HG03432 (cell line): Measurements from ENCODE around the gene FOXK1.
"Not testable (repeated sequence)": the region's sequence is repeated elsewhere in the genome, so short reads cannot be mapped to it uniquely, and the experiment has no call there.

Experiments
- ATAC-seq: cut with Tn5 transposase; IDR thresholded peaks from one replicate; pipeline ENCODE4 v1.9.1; 2021; ENCODE audit warnings: mild to moderate bottlenecking, moderate library complexity; ENCODE audit not compliant: unreplicated experiment

Gene FOXK1

GRCh38 chr7:4783292-4783652 lies 101.2 kb downstream of the FOXK1 start:
- no peak for ATAC-seq

GRCh38 chr7:4783762-4784351 lies 101.8 kb downstream of the FOXK1 start:
- no peak for ATAC-seq

- ATAC-seq, result no peak
Measured at GRCh38 chr7:4784799-4785198, 102.7 kb downstream of the FOXK1 start.

- no peak for ATAC-seq
Measured at GRCh38 chr7:4785371-4785770, 103.3 kb downstream of the FOXK1 start.

- ATAC-seq, result no peak
Measured at GRCh38 chr7:4786015-4786414, 103.9 kb downstream of the FOXK1 start.

- ATAC-seq, result no peak
Measured at GRCh38 chr7:4787541-4787940, 105.4 kb downstream of the FOXK1 start.

GRCh38 chr7:4787947-4788626 lies 106.0 kb downstream of the FOXK1 start:
- ATAC-seq, result no peak

- ATAC-seq, result no peak
Measured at GRCh38 chr7:4788627-4789189, 106.6 kb downstream of the FOXK1 start.

- no peak for ATAC-seq
Measured at GRCh38 chr7:4789194-4790077, 107.3 kb downstream of the FOXK1 start.

- no peak for ATAC-seq
Measured at GRCh38 chr7:4790078-4790465, 108.0 kb downstream of the FOXK1 start.

- no peak for ATAC-seq
Measured at GRCh38 chr7:4790516-4790991, 108.5 kb downstream of the FOXK1 start.

GRCh38 chr7:4791101-4791737 lies 109.1 kb downstream of the FOXK1 start:
- ATAC-seq, result no peak

- ATAC-seq, result peak; percentile 38
Measured at GRCh38 chr7:4791738-4792536, 109.8 kb downstream of the FOXK1 start.

- ATAC-seq, result no peak
Measured at GRCh38 chr7:4792537-4793126, 110.5 kb downstream of the FOXK1 start.

GRCh38 chr7:4793385-4793993 lies 111.4 kb downstream of the FOXK1 start:
- ATAC-seq, result not testable (repeated sequence)

GRCh38 chr7:4794171-4794570 lies 112.1 kb downstream of the FOXK1 start:
- not testable (repeated sequence) for ATAC-seq

GRCh38 chr7:4794591-4795350 lies 112.7 kb downstream of the FOXK1 start:
- no peak for ATAC-seq

- no peak for ATAC-seq
Measured at GRCh38 chr7:4796453-4796852, 114.4 kb downstream of the FOXK1 start.
